ENCODE results near the gene SPAG16. TPM values are rescaled to one million over a fixed set of nuclear protein-coding genes. Genes with fewer than 3 reads are reported as not detected.

The SPAG16 gene
- polyA plus RNA-seq, 1 of the 3 experiments (the other 2 are of a cell fraction) = 29.5 TPM

GRCh38 chr2:214192711-214193110, 908.4 kb downstream of the SPAG16 start:
- Histone ChIP-seq H3K9me3 (no peaks in the 10 kb centered on the region), H3K36me3 (replicated peaks in 1 of 2; ENCODE audit: control insufficient read depth in 1 of 2, insufficient read depth in 2 of 2, low read length in 1 of 2) (no peaks in the 10 kb centered on the region), H3F3A (replicated peaks; ENCODE audit: insufficient read depth) (peaks cover 5% of the 10 kb centered on the region), H4K20me1 (ENCODE audit: insufficient read depth) (no peaks in the 10 kb centered on the region), H3K9me2 (no peaks in the 10 kb centered on the region), H3K9ac (no peak overlapping the region), H3K4me1 (ENCODE audit: control insufficient read depth in 1 of 2, insufficient read depth in 2 of 2, low read depth in 1 of 2, low read length in 1 of 2) (peaks cover 0 to 7% of the 10 kb centered on the region in 2 experiments; a peak in 2 of 4 replicates), H3K4me3 (ENCODE audit: low read depth in 2 of 2, low read length in 1 of 2) (no peak overlapping the region), H2AFZ (ENCODE audit: low read depth) (no peak overlapping the region), H3K27me3 (ENCODE audit: insufficient read depth) (no peaks in the 10 kb centered on the region), H3K4me2 (no peak overlapping the region), H3K27ac (ENCODE audit: low read depth in 2 of 2, low read length in 1 of 2) (no peak overlapping the region), H3K79me2 (ENCODE audit: insufficient read depth) (no peaks in the 10 kb centered on the region)
- DNase-seq = no peak
- TF ChIP-seq ELF1 (IDR thresholded peaks at IDR 0.05) = no peak
- TF ChIP-seq ZBTB33 (IDR thresholded peaks at IDR 0.05; ENCODE audit: borderline replicate concordance, low read depth) = no peak
- TF ChIP-seq MXI1 (IDR thresholded peaks at IDR 0.05; ENCODE audit: low read depth, low read length) = no peak
- no peak for TF ChIP-seq RFX5 (IDR thresholded peaks at IDR 0.05; ENCODE audit: low read length)
- no peak for TF ChIP-seq NFIC (IDR thresholded peaks at IDR 0.05; ENCODE audit: borderline replicate concordance)
- no peak for TF ChIP-seq NRF1 (IDR thresholded peaks at IDR 0.05; ENCODE audit: low read depth, low read length)
- TF ChIP-seq MAX (IDR thresholded peaks at IDR 0.05; ENCODE audit: low read depth) = no peak
- TF ChIP-seq RXRA (IDR thresholded peaks at IDR 0.05; ENCODE audit: borderline replicate concordance, low read depth) = no peak
- TF ChIP-seq FOXJ3 (CRISPR knock-in tag; IDR thresholded peaks at IDR 0.05) = no peak
- TF ChIP-seq YY1 (IDR thresholded peaks at IDR 0.05; ENCODE audit: low read depth) = no peak
- TF ChIP-seq TAF1 (IDR thresholded peaks at IDR 0.05; ENCODE audit: borderline replicate concordance, low read depth, low read length) = no peak
- TF ChIP-seq CTCF (IDR thresholded peaks at IDR 0.05) = no peak
- no peak for TF ChIP-seq USF2 (IDR thresholded peaks at IDR 0.05; ENCODE audit: borderline replicate concordance, low read depth, low read length)
- TF ChIP-seq USF1 (IDR thresholded peaks at IDR 0.05; ENCODE audit: borderline replicate concordance, low read depth) = no peak
- no peak for TF ChIP-seq MEF2A (IDR thresholded peaks at IDR 0.05; ENCODE audit: borderline replicate concordance, low read depth)
- TF ChIP-seq FOSL2 (IDR thresholded peaks at IDR 0.05; ENCODE audit: borderline replicate concordance, low read depth) = no peak
- no peak for TF ChIP-seq EZH2phosphoT487 (IDR thresholded peaks at IDR 0.05; ENCODE audit: borderline replicate concordance, low read depth)
- TF ChIP-seq TEAD4 (IDR thresholded peaks at IDR 0.05; ENCODE audit: borderline replicate concordance, insufficient read depth) = no peak
- no peak for TF ChIP-seq CHD2 (IDR thresholded peaks at IDR 0.05; ENCODE audit: low read length, partially characterized antibody)
- ChIA-PET POLR2A (no interaction called here), CTCF (no interaction called here)
- WGBS (ENCODE audit: low lambda C conversion rate) = 89% methylated on average over 3 of the region's 3 CpGs
